Keratinocyte (primary cell): ENCODE results near the gene FAM50B. TPM values are rescaled to one million over a fixed set of nuclear protein-coding genes. Genes with fewer than 3 reads are reported as not detected.

Experiments
- DNase-seq: peaks from one replicate; pipeline ENCODE4 v3.0.0-alpha.2; 2011; ENCODE audit warnings: low read depth, missing footprints, low spot score
- FAIRE-seq: peaks from 2 replicates; lab custom pipeline; 2011; peaks lifted over from hg19 to GRCh38; lab: Jason Lieb, UNC
- H2AFZ ChIP-seq: 2 replicates; pipeline ENCODE4 v1.6.0; 2012; ENCODE audit warnings: low read length, control low read depth, inconsistent platforms; ENCODE audit not compliant: control insufficient read depth
- H3K27ac ChIP-seq: 2 replicates; pipeline ENCODE4 v1.5.1; 2011; ENCODE audit warnings: low read length; ENCODE audit not compliant: control insufficient read depth, insufficient read depth
- H3K27me3 ChIP-seq: 3 replicates; pipeline ENCODE4 v1.6.0; 2011; ENCODE audit warnings: low read length; ENCODE audit not compliant: control insufficient read depth, insufficient read depth; ENCODE audit errors: extremely low read depth
- H3K36me3 ChIP-seq, 2 experiments: 2 replicates in 1 of 2; 3 replicates in 1 of 2; pipeline ENCODE4 v1.5.1; 2011; ENCODE audit warnings: low read length in 2 of 2, mild to moderate bottlenecking in 1 of 2; ENCODE audit not compliant: control insufficient read depth in 2 of 2, insufficient read depth in 2 of 2; ENCODE audit errors: extremely low read depth in 1 of 2
- H3K4me1 ChIP-seq: 3 replicates; pipeline ENCODE4 v1.5.1; 2011; ENCODE audit warnings: low read length; ENCODE audit not compliant: control insufficient read depth, insufficient read depth; ENCODE audit errors: extremely low read depth
- H3K4me2 ChIP-seq: 3 replicates; pipeline ENCODE4 v1.6.0; 2011; ENCODE audit warnings: low read depth, low read length; ENCODE audit not compliant: control insufficient read depth, insufficient read depth; ENCODE audit errors: extremely low read depth
- H3K4me3 ChIP-seq, 3 experiments: fragments of 200-600 bp in 1 of 3; sonication (generic) in 1 of 3; 2 replicates in 2 of 3; 3 replicates in 1 of 3; pipeline ENCODE4 v1.5.1; 2011 to 2016; ENCODE audit warnings: low read length in 3 of 3, mild to moderate bottlenecking in 3 of 3, control low read depth in 2 of 3, inconsistent platforms in 1 of 3, low read depth in 1 of 3, mixed read lengths in 1 of 3, mixed run types in 1 of 3, moderate library complexity in 1 of 3; ENCODE audit not compliant: control insufficient read depth in 2 of 3, insufficient read depth in 2 of 3; ENCODE audit errors: extremely low read depth in 1 of 3
- H3K79me2 ChIP-seq: 2 replicates; pipeline ENCODE4 v1.6.0; 2012; ENCODE audit warnings: low read length; ENCODE audit not compliant: control insufficient read depth, insufficient read depth
- H3K9ac ChIP-seq: 3 replicates; pipeline ENCODE4 v1.6.0; 2011; ENCODE audit warnings: low read length; ENCODE audit not compliant: control insufficient read depth, insufficient read depth; ENCODE audit errors: extremely low read depth
- H3K9me1 ChIP-seq: 3 replicates; pipeline ENCODE4 v1.6.0; 2011; ENCODE audit warnings: low read length; ENCODE audit not compliant: control insufficient read depth, insufficient read depth; ENCODE audit errors: extremely low read depth
- H3K9me3 ChIP-seq: 2 replicates; pipeline ENCODE4 v1.5.1; 2012; ENCODE audit warnings: low read depth, low read length; ENCODE audit not compliant: control insufficient read depth
- H4K20me1 ChIP-seq: 3 replicates; pipeline ENCODE4 v1.6.0; 2011; ENCODE audit warnings: low read length; ENCODE audit not compliant: control insufficient read depth, insufficient read depth; ENCODE audit errors: extremely low read depth
- CTCF ChIP-seq, 3 experiments: IDR thresholded peaks in 1 of 3; conservative IDR thresholded peaks in 1 of 3; optimal IDR thresholded peaks in 1 of 3; 2 replicates in 2 of 3; 3 replicates in 1 of 3; pipeline versions ENCODE3 to v1.5.1; 2011; ENCODE audit warnings: low read length in 3 of 3, mild to moderate bottlenecking in 3 of 3, moderate library complexity in 2 of 3, control low read depth in 1 of 3, inconsistent platforms in 1 of 3; ENCODE audit not compliant: insufficient read depth in 2 of 3; ENCODE audit errors: extremely low read depth in 1 of 3
- EZH2 ChIP-seq: IDR thresholded peaks from one replicate; pipeline ENCODE4 v1.6.1; 2012; ENCODE audit warnings: inconsistent platforms, mild to moderate bottlenecking, low read length, moderate library complexity
- dilution Hi-C: fragments of 300-500 bp; cut with MboI; formaldehyde crosslinking; loops from one replicate; pipeline ENCODE4 v1.7.0; 2020; ENCODE audit warnings: low sequenced_read_pairs; ENCODE audit not compliant: extremely low pct_ligation_motif_present
- polyA plus RNA-seq, 5 experiments: library from polyadenylated mRNA; depleted of rRNA in 3 of 5; stranded (reverse) in 3 of 5; stranded (forward) in 1 of 5; unstranded in 1 of 5; fragments of >200 nt; gene quantifications; 1 replicate in 1 of 5; 2 replicates in 3 of 5; 3 replicates in 1 of 5; pipeline versions ENCODE4 v1.2.1 to v1.2.3, GENCODE V29; 2011 to 2012; ENCODE audit warnings: missing spikeins in 2 of 5, low read depth in 1 of 5, low replicate concordance in 1 of 5

The FAM50B gene
- polyA plus RNA-seq, 1 donor (not counting 4 experiments of a cell fraction or from before 2014, with no cell fraction given), result 4.0 TPM

GRCh38 chr6:3809515-3809891 is 39.7 kb upstream of the FAM50B start:
- DNase-seq (no peak), FAIRE-seq (no peak)
- Histone ChIP-seq H3K79me2 (no peaks in the 10 kb centered on the region), H3K36me3 (no peaks in the 10 kb centered on the region), H3K9ac (no peak overlapping the region), H4K20me1 (no peaks in the 10 kb centered on the region), H3K27me3 (no peaks in the 10 kb centered on the region), H3K27ac (no peak overlapping the region), H3K9me3 (no peaks in the 10 kb centered on the region), H2AFZ (no peak overlapping the region), H3K4me3 (no peak overlapping the region), H3K4me1 (peaks cover 26% of the 10 kb centered on the region), H3K4me2 (no peak overlapping the region), H3K9me1 (no peaks in the 10 kb centered on the region)
- TF ChIP-seq EZH2 (no peak), CTCF (optimal IDR thresholded peaks at IDR 0.05 in 1 of 3, IDR thresholded peaks at IDR 0.05 in 1 of 3, conservative IDR thresholded peaks at IDR 0.05 in 1 of 3; ENCODE audit: extremely low read depth in 1 of 3, insufficient read depth in 2 of 3, low read length in 3 of 3) (no peak)
- dilution Hi-C loops, result no loop called here

GRCh38 chr6:3809982-3810381 is 39.2 kb upstream of the FAM50B start:
- DNase-seq (no peak), FAIRE-seq (no peak)
- no peaks in the 10 kb centered on the region for H3K27me3 ChIP-seq
- H3K4me2 ChIP-seq, result no peak overlapping the region
- H3K9me3 ChIP-seq, result no peaks in the 10 kb centered on the region
- H4K20me1 ChIP-seq, result no peaks in the 10 kb centered on the region
- no peak overlapping the region for H3K9ac ChIP-seq
- TF ChIP-seq EZH2 (no peak), CTCF (optimal IDR thresholded peaks at IDR 0.05 in 1 of 3, IDR thresholded peaks at IDR 0.05 in 1 of 3, conservative IDR thresholded peaks at IDR 0.05 in 1 of 3; ENCODE audit: extremely low read depth in 1 of 3, insufficient read depth in 2 of 3, low read length in 3 of 3) (no peak)
- H3K36me3 ChIP-seq, result no peaks in the 10 kb centered on the region
- no peak overlapping the region for H2AFZ ChIP-seq
- H3K9me1 ChIP-seq, result no peaks in the 10 kb centered on the region
- dilution Hi-C loops, result no loop called here
- H3K4me1 ChIP-seq, result peaks cover 22% of the 10 kb centered on the region
- no peaks in the 10 kb centered on the region for H3K79me2 ChIP-seq
- H3K27ac ChIP-seq, result no peak overlapping the region
- H3K4me3 ChIP-seq, result no peak overlapping the region
